CD8-positive, alpha-beta memory T cell (primary cell): Measurements from ENCODE around the gene CDH15. TPM values are rescaled to one million over a fixed set of nuclear protein-coding genes. Genes with fewer than 3 reads are reported as not detected.
"Not testable (repeated sequence)": the region's sequence is repeated elsewhere in the genome, so short reads cannot be mapped to it uniquely, and the experiment has no call there.

Source experiments
- CTCF ChIA-PET: fragments of 350-600 bp; sonication (Branson Sonifier 250); formaldehyde crosslinking; loops from one replicate; lab custom pipeline; 2021; ENCODE audit warnings: antibody characterized with exemption; lab: Charles Lee
- POLR2A ChIA-PET: fragments of 350-600 bp; sonication (Branson Sonifier 250); formaldehyde crosslinking; loops from one replicate; lab custom pipeline; 2021; ENCODE audit warnings: antibody characterized with exemption; lab: Charles Lee
- DNase-seq, 5 donors: peaks; one replicate each; pipeline versions ENCODE4 v3.0.0 to v3.0.0-alpha.2; 2020 to 2022; ENCODE audit warnings: mixed read lengths in 1 of 5
- H3K27ac ChIP-seq: one replicate; pipeline ENCODE4 v1.7.0; 2013; ENCODE audit warnings: low read depth, mild to moderate bottlenecking, low read length, moderate library complexity
- H3K27me3 ChIP-seq: 2 replicates; pipeline ENCODE4 v1.7.0; 2013; ENCODE audit warnings: low read length, mild to moderate bottlenecking; ENCODE audit not compliant: insufficient read depth, poor library complexity, severe bottlenecking
- H3K36me3 ChIP-seq: 2 replicates; pipeline ENCODE4 v1.7.0; 2013; ENCODE audit warnings: mild to moderate bottlenecking, low read length, moderate library complexity; ENCODE audit not compliant: insufficient read depth
- H3K4me1 ChIP-seq: 2 replicates; pipeline ENCODE4 v1.7.0; 2013; ENCODE audit warnings: mild to moderate bottlenecking, low read length, moderate library complexity; ENCODE audit not compliant: insufficient read depth
- H3K4me3 ChIP-seq: 2 replicates; pipeline ENCODE4 v1.7.0; 2013; ENCODE audit warnings: mild to moderate bottlenecking, low read length
- H3K9me3 ChIP-seq: 2 replicates; pipeline ENCODE4 v1.7.0; 2013; ENCODE audit warnings: mild to moderate bottlenecking, low read length
- H3K27ac Mint-ChIP-seq, 8 donors: one replicate each; pipeline ENCODE4 v1.8.0; 2020 to 2021; ENCODE audit warnings: mixed read lengths in 8 of 8, mild to moderate bottlenecking in 6 of 8, inconsistent platforms in 3 of 8, moderate library complexity in 3 of 8
- H3K27me3 Mint-ChIP-seq, 2 donors: one replicate each; pipeline ENCODE4 v1.8.0; 2020 to 2021; ENCODE audit warnings: mixed read lengths in 2 of 2, mild to moderate bottlenecking in 1 of 2, moderate library complexity in 1 of 2
- H3K36me3 Mint-ChIP-seq, 3 donors: one replicate each; pipeline ENCODE4 v1.8.0; 2020 to 2021; ENCODE audit warnings: mixed read lengths in 3 of 3, inconsistent platforms in 1 of 3, mild to moderate bottlenecking in 1 of 3
- H3K4me1 Mint-ChIP-seq, 3 donors: one replicate each; pipeline ENCODE4 v1.8.0; 2020 to 2021; ENCODE audit warnings: mixed read lengths in 3 of 3, inconsistent platforms in 1 of 3, mild to moderate bottlenecking in 1 of 3
- H3K4me3 Mint-ChIP-seq, 7 donors: one replicate each; pipeline ENCODE4 v1.8.0; 2020 to 2021; ENCODE audit warnings: mixed read lengths in 7 of 7, mild to moderate bottlenecking in 6 of 7, moderate library complexity in 4 of 7, inconsistent platforms in 2 of 7
- H3K9me3 Mint-ChIP-seq, 5 donors: one replicate each; pipeline ENCODE4 v1.8.0; 2020 to 2022; ENCODE audit warnings: mixed read lengths in 5 of 5, mild to moderate bottlenecking in 3 of 5, moderate library complexity in 2 of 5, inconsistent platforms in 1 of 5
- polyA plus RNA-seq: library from polyadenylated mRNA; unstranded; fragments of 300-500 nt; fragmentation: Illumina TruSeq; gene quantifications from one replicate; pipeline ENCODE4 v1.2.3, GENCODE V29; 2021
- total RNA-seq, 2 experiments: library from RNA; stranded (reverse); gene quantifications; one replicate each; pipeline ENCODE4 v1.2.3, GENCODE V29; 2021

Gene CDH15
- total and polyA plus RNA-seq, 3 experiments from 2014 or later: not detected

DNA sequence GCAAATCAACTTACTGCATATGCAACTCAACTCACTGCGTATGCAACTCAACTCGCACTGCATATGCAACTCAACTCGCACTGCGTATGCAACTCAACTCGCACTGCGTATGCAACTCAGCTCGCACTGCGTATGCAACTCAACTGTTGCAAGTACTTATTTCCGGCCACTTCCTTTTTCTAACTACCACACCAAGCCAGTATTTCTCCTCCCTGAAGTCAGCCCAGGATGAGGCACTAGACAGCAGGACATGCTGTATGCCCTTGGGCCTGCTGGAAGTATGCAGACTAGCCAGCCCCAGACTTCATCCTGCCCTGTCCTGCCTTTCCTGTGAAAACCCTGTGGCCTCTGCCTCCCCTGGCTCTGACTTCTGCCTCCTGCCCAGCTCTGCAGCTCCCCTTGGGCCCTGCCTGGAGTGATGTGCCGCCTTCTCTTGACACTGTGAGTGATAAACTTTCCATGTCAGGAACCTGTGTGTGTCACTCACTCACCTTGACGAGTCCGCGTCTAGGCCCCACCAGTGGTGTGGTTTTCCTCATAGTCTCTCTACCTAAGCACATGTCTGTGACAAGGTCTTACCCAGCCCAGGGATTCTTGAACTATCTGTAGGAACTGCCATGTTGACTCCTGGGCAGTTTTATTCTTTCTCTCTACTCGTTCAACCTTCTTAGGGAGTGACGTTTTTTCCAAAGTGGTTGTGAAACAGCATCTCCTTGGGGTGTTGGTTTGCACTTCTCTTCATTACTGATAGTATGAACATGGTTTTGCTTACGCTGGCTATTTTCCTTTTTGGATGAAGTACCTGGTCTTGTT lies 62.3 kb downstream of the CDH15 start:
- Mint-ChIP-seq H3K4me3 (no peak overlapping the region), H3K27ac (peak overlapping the region in 1 of 8 donors; percentile 61), H3K9me3 (peaks cover 0 to 4% (median 0%) of the 10 kb centered on the region in 5 donors), H3K36me3 (peaks cover 12 to 42% (median 24%) of the 10 kb centered on the region in 3 donors), H3K27me3 (no peaks in the 10 kb centered on the region), H3K4me1 (no peaks in the 10 kb centered on the region)
- Histone ChIP-seq H3K4me3 (no peak overlapping the region), H3K27me3 (no peaks in the 10 kb centered on the region), H3K36me3 (peaks cover 9% of the 10 kb centered on the region), H3K27ac (no peak overlapping the region), H3K9me3 (no peaks in the 10 kb centered on the region), H3K4me1 (no peaks in the 10 kb centered on the region)
- POLR2A ChIA-PET: no interaction called here
- DNase-seq: no peak
- CTCF ChIA-PET: no interaction called here

GRCh38 chr16:89237733-89238132 lies 66.2 kb downstream of the CDH15 start:
- Mint-ChIP-seq H3K9me3 (no peaks in the 10 kb centered on the region), H3K27ac (no peak overlapping the region), H3K36me3 (peaks cover 8 to 15% (median 9%) of the 10 kb centered on the region in 3 donors), H3K4me1 (peaks cover 7 to 17% (median 11%) of the 10 kb centered on the region in 3 donors), H3K27me3 (peaks cover 0 to 2% of the 10 kb centered on the region in 2 donors), H3K4me3 (peak overlapping the region in 1 of 7 donors; percentile 32)
- POLR2A ChIA-PET: no interaction called here
- DNase-seq: no peak
- Histone ChIP-seq H3K27me3 (no peaks in the 10 kb centered on the region), H3K27ac (no peak overlapping the region), H3K4me3 (no peak overlapping the region), H3K4me1 (peaks cover 4% of the 10 kb centered on the region), H3K36me3 (no peaks in the 10 kb centered on the region), H3K9me3 (no peaks in the 10 kb centered on the region)
- CTCF ChIA-PET: no interaction called here

GRCh38 chr16:89241187-89242007 lies 69.8 kb downstream of the CDH15 start:
- Histone ChIP-seq H3K4me1 (peaks cover 4% of the 10 kb centered on the region), H3K4me3 (peak overlapping the region; percentile 86), H3K27ac (peak overlapping the region; percentile 99), H3K9me3 (no peaks in the 10 kb centered on the region), H3K36me3 (no peaks in the 10 kb centered on the region), H3K27me3 (no peaks in the 10 kb centered on the region)
- Mint-ChIP-seq H3K27me3 (peaks cover 0 to 2% of the 10 kb centered on the region in 2 donors), H3K27ac (peak overlapping the region; percentile 97 to 100 (median 98)), H3K4me3 (peak overlapping the region; percentile 90 to 99 (median 96)), H3K9me3 (no peaks in the 10 kb centered on the region), H3K36me3 (peaks cover 0 to 3% (median 0%) of the 10 kb centered on the region in 3 donors), H3K4me1 (peaks cover 13 to 29% (median 14%) of the 10 kb centered on the region in 3 donors)
- POLR2A ChIA-PET: interaction anchor here (0.6 to 1.7 kb wide), 7 partner anchors 24 to 430 kb away, joined by 3 to 5 read pairs (median 4); partner anchors contain the start of genes APRT, CHMP1A, SPATA33 and SPG7
- CTCF ChIA-PET: interaction anchor here (0.6 to 2.4 kb wide), 5 partner anchors 24 to 779 kb away, joined by 3 to 12 read pairs (median 6); partner anchors contain the start of genes SPG7 and ZNF778
- DNase-seq: peak; percentile 81 to 97 (median 92)

DNA sequence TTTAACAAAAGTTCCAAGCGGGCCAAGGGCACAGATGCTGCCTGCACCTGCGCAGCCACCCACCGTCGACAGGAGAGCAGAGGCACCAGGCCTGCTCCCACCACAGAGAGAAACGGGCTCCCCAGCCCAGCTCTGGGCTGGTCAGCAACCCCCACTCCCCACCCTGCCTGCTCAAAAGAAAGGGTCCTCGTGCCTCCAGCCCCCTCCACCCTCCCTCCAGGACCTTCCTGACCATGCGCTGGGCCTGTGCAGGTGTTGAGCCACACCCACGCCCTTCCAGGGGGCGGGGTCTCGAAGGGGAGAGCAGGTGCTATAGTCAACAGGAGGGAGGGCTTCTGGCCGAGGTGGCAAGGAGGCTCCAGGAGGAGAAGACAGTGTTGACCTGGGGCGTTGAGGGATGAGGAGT lies 71.2 kb downstream of the CDH15 start:
- H3K27ac Mint-ChIP-seq: peak overlapping the region; percentile 41 to 96 (median 82)

GRCh38 chr16:89243664-89244063 lies 72.1 kb downstream of the CDH15 start:
- peak overlapping the region in 1 of 7 donors; percentile 45 for H3K4me3 Mint-ChIP-seq
- no peak for DNase-seq
- POLR2A ChIA-PET: interaction anchor here (0.5 kb wide), 1 partner anchor 15 kb away, joined by 4 read pairs; no protein-coding TSS in a partner anchor
- no peaks in the 10 kb centered on the region for H3K9me3 ChIP-seq
- no peak overlapping the region for H3K27ac ChIP-seq
- no peaks in the 10 kb centered on the region for H3K27me3 ChIP-seq
- no peaks in the 10 kb centered on the region for H3K36me3 ChIP-seq
- H3K4me1 ChIP-seq: peaks cover 10% of the 10 kb centered on the region
- peak overlapping the region in 7 of 8 donors; percentile 27 to 92 (median 81) for H3K27ac Mint-ChIP-seq
- CTCF ChIA-PET: no interaction called here
- H3K27me3 Mint-ChIP-seq: peaks cover 0 to 2% of the 10 kb centered on the region in 2 donors
- H3K4me3 ChIP-seq: no peak overlapping the region
- no peaks in the 10 kb centered on the region for H3K9me3 Mint-ChIP-seq
- peaks cover 13 to 36% (median 14%) of the 10 kb centered on the region in 3 donors for H3K4me1 Mint-ChIP-seq
- peaks cover 0 to 3% (median 0%) of the 10 kb centered on the region in 3 donors for H3K36me3 Mint-ChIP-seq

More for the DNA sequence above, 71.2 kb downstream of the CDH15 start:
- ChIA-PET POLR2A (no interaction called here), CTCF (no interaction called here)
- H3K4me1 ChIP-seq: peaks cover 4% of the 10 kb centered on the region
- Mint-ChIP-seq H3K4me1 (peaks cover 13 to 33% (median 14%) of the 10 kb centered on the region in 3 donors), H3K27me3 (peaks cover 0 to 2% of the 10 kb centered on the region in 2 donors), H3K36me3 (peaks cover 0 to 3% (median 0%) of the 10 kb centered on the region in 3 donors), H3K4me3 (peak overlapping the region in 6 of 7 donors; percentile 3 to 84 (median 37)), H3K9me3 (no peaks in the 10 kb centered on the region)
- H3K36me3 ChIP-seq: no peaks in the 10 kb centered on the region
- H3K27ac ChIP-seq: no peak overlapping the region
- DNase-seq: no peak
- no peak overlapping the region for H3K4me3 ChIP-seq
- no peaks in the 10 kb centered on the region for H3K9me3 ChIP-seq
- H3K27me3 ChIP-seq: no peaks in the 10 kb centered on the region

GRCh38 chr16:89244264-89244663 lies 72.7 kb downstream of the CDH15 start:
- Mint-ChIP-seq H3K4me1 (peaks cover 13 to 36% (median 14%) of the 10 kb centered on the region in 3 donors), H3K27ac (peak overlapping the region in 4 of 8 donors; percentile 27 to 92 (median 64)), H3K4me3 (peak overlapping the region in 1 of 7 donors; percentile 45)
- DNase-seq, H3K9me3 ChIP-seq, H3K36me3 Mint-ChIP-seq, H3K27me3 ChIP-seq, H3K9me3 Mint-ChIP-seq, H3K36me3 ChIP-seq, H3K27me3 Mint-ChIP-seq, CTCF ChIA-PET, H3K4me3 ChIP-seq, H3K27ac ChIP-seq: not testable (repeated sequence)
- peaks cover 10% of the 10 kb centered on the region for H3K4me1 ChIP-seq
- POLR2A ChIA-PET: interaction anchor here (0.5 kb wide), 1 partner anchor 15 kb away, joined by 4 read pairs; no protein-coding TSS in a partner anchor

DNA sequence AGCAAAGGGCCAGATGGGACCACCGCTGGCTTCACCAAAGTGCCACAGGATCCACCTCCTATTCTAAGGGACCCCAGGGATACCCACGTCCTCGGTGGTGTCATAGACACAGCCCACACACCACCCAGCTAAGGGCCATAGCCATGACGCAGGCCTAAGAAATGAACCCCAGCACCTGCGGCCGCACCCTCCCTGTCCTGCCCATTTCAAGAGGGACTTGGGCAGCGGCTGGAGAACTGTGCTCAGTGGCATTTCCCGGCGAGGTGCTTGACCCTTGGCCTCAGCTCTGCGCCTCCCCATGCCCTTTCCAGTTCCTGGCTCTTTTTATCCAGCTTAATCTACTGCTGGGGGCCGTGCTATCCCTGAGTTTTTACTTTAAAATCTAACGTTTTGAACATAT lies 73.2 kb downstream of the CDH15 start:
- no peak overlapping the region for H3K4me3 ChIP-seq
- H3K27me3 Mint-ChIP-seq: peaks cover 0 to 2% of the 10 kb centered on the region in 2 donors
- no peaks in the 10 kb centered on the region for H3K9me3 ChIP-seq
- no peaks in the 10 kb centered on the region for H3K27me3 ChIP-seq
- H3K36me3 Mint-ChIP-seq: peaks cover 0 to 3% (median 0%) of the 10 kb centered on the region in 3 donors
- H3K4me1 ChIP-seq: peaks cover 10% of the 10 kb centered on the region
- ChIA-PET POLR2A (no interaction called here), CTCF (no interaction called here)
- peak overlapping the region in 2 of 8 donors; percentile 68 to 72 for H3K27ac Mint-ChIP-seq
- H3K4me3 Mint-ChIP-seq: peak overlapping the region in 1 of 7 donors; percentile 58
- no peaks in the 10 kb centered on the region for H3K36me3 ChIP-seq
- H3K9me3 Mint-ChIP-seq: peaks cover 0 to 2% (median 0%) of the 10 kb centered on the region in 5 donors
- H3K27ac ChIP-seq: no peak overlapping the region
- DNase-seq: no peak
- peaks cover 12 to 35% (median 15%) of the 10 kb centered on the region in 3 donors for H3K4me1 Mint-ChIP-seq
